Neural cell (in vitro differentiated cells): ENCODE data around the gene TSPAN16. TPM values are rescaled to one million over a fixed set of nuclear protein-coding genes. Genes with fewer than 3 reads are reported as not detected.

Source experiments
- H2AFZ ChIP-seq: fragments of 200-600, 300-800 bp; sonication (generic), shearing (Covaris generic); 2 replicates; pipeline ENCODE4 v1.6.0; 2014; ENCODE audit warnings: low read depth, mild to moderate bottlenecking, antibody characterized with exemption, low read length, moderate library complexity
- H3F3A ChIP-seq: fragments of 200-600 bp; shearing (Covaris generic); 2 replicates; pipeline ENCODE4 v1.6.1; 2016; ENCODE audit warnings: mild to moderate bottlenecking, moderate library complexity, mixed read lengths, antibody characterized with exemption, low read length; ENCODE audit not compliant: insufficient read depth, poor library complexity, severe bottlenecking
- H3K27ac ChIP-seq: fragments of 200-600, 300-800 bp; sonication (generic), shearing (Covaris generic); 2 replicates; pipeline ENCODE4 v1.5.1; 2014; ENCODE audit warnings: mild to moderate bottlenecking, low read length, moderate library complexity
- H3K27me3 ChIP-seq: fragments of 300-800, 200-600 bp; sonication (generic), shearing (Covaris generic); 2 replicates; pipeline ENCODE4 v1.6.0; 2014; ENCODE audit warnings: mild to moderate bottlenecking, low read depth, low read length, moderate library complexity; ENCODE audit not compliant: insufficient read depth
- H3K36me3 ChIP-seq: fragments of 300-800, 200-600 bp; sonication (generic), shearing (Covaris generic); 2 replicates; pipeline ENCODE4 v1.5.1; 2014; ENCODE audit warnings: mild to moderate bottlenecking, antibody characterized with exemption, low read length, moderate library complexity; ENCODE audit not compliant: insufficient read depth
- H3K4me2 ChIP-seq: fragments of 300-800, 200-600 bp; sonication (generic), shearing (Covaris generic); 2 replicates; pipeline ENCODE4 v1.6.0; 2014; ENCODE audit warnings: mild to moderate bottlenecking, low read length
- H3K4me3 ChIP-seq: fragments of 300-800, 200-600 bp; sonication (generic), shearing (Covaris generic); 2 replicates; pipeline ENCODE4 v1.5.1; 2014; ENCODE audit warnings: mild to moderate bottlenecking, low read length, moderate library complexity
- H3K79me2 ChIP-seq: fragments of 200-600 bp; shearing (Covaris generic); replicated peaks from 2 replicates; pipeline ENCODE4 v1.6.0; 2014; ENCODE audit warnings: mild to moderate bottlenecking, low read length, moderate library complexity; ENCODE audit not compliant: insufficient read depth
- H3K9ac ChIP-seq: fragments of 300-800, 200-600 bp; sonication (generic), shearing (Covaris generic); 2 replicates; pipeline ENCODE4 v1.6.1; 2016; ENCODE audit warnings: mild to moderate bottlenecking, low read length, mixed read lengths
- H3K9me2 ChIP-seq: fragments of 200-600 bp; shearing (Covaris generic); 2 replicates; pipeline ENCODE4 v1.6.1; 2016; ENCODE audit warnings: mild to moderate bottlenecking, low read length, mixed read lengths; ENCODE audit not compliant: insufficient read depth
- H3K9me3 ChIP-seq: fragments of 200-600, 300-800 bp; sonication (generic), shearing (Covaris generic); 2 replicates; pipeline ENCODE4 v1.6.1; 2016; ENCODE audit warnings: mild to moderate bottlenecking, mixed run types, low read length, moderate library complexity, mixed read lengths
- H4K20me1 ChIP-seq: fragments of 200-600 bp; shearing (Covaris generic); 2 replicates; pipeline ENCODE4 v1.6.1; 2016; ENCODE audit warnings: mild to moderate bottlenecking, mixed run types; ENCODE audit not compliant: insufficient read depth
- EP300 ChIP-seq: fragments of 450-650 bp; conservative IDR thresholded peaks from 2 replicates; pipeline ENCODE4 v1.6.1; 2014; ENCODE audit warnings: antibody characterized with exemption, mild to moderate bottlenecking, moderate library complexity; ENCODE audit not compliant: poor library complexity, severe bottlenecking
- EZH2 ChIP-seq: fragments of 200-600, 300-800 bp; shearing (Covaris generic), sonication (generic); IDR thresholded peaks from 2 replicates; pipeline ENCODE4 v1.6.1; 2014; ENCODE audit warnings: antibody characterized with exemption, low read length, borderline replicate concordance, mild to moderate bottlenecking; ENCODE audit not compliant: insufficient read depth, poor library complexity, severe bottlenecking
- MXI1 ChIP-seq: fragments of 450-650 bp; conservative IDR thresholded peaks from 2 replicates; pipeline ENCODE4 v1.6.1; 2014; ENCODE audit warnings: antibody characterized with exemption, mild to moderate bottlenecking; ENCODE audit not compliant: poor library complexity, severe bottlenecking
- POLR2AphosphoS5 ChIP-seq: IDR thresholded peaks from 2 replicates; pipeline ENCODE4 v1.6.1; 2012
- RAD21 ChIP-seq: fragments of 450-650 bp; conservative IDR thresholded peaks from 2 replicates; pipeline ENCODE4 v1.6.1; 2014; ENCODE audit warnings: antibody characterized with exemption, mild to moderate bottlenecking, moderate library complexity
- REST ChIP-seq: IDR thresholded peaks from 2 replicates; pipeline ENCODE4 v1.6.1; 2012; ENCODE audit warnings: borderline replicate concordance
- SMC3 ChIP-seq: fragments of 450-650 bp; conservative IDR thresholded peaks from 2 replicates; pipeline ENCODE4 v1.6.1; 2014; ENCODE audit warnings: antibody characterized with exemption, mild to moderate bottlenecking, moderate library complexity; ENCODE audit not compliant: poor library complexity
- TAF1 ChIP-seq: IDR thresholded peaks from 2 replicates; pipeline ENCODE4 v1.6.1; 2012; ENCODE audit warnings: low read depth
- polyA plus RNA-seq: library from polyadenylated mRNA; depleted of rRNA; stranded (reverse); fragments of >200 nt; gene quantifications from 2 replicates; pipeline ENCODE4 v1.2.3, GENCODE V29; 2014
- TF ChIP-seq, protein P1 (sequence below): fragments of 450-650 bp; IDR thresholded peaks from 2 replicates; pipeline ENCODE4 v1.5.1; 2014; ENCODE audit warnings: antibody characterized with exemption, mild to moderate bottlenecking, moderate library complexity; ENCODE audit not compliant: poor library complexity, severe bottlenecking

Gene TSPAN16
- polyA plus RNA-seq, 1 donor from 2014 or later: not detected

DNA sequence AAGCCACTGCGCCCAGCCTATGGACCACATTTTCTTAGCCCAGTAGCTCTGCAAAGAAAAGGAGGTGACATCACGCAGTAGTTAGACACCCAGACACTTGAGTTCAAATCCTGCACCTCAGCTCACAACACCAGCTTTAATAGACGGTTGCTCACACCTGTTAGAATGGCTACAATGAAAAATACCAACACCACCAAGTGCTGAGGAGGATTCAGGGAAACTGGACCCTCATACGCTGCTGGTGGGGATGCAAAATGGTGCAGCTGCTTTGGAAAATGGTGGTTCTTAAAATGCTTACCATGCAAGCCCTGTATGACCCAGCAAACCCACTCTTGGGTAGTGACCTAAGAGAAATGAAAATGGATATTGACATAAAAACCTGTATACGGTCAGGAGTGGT lies 22.0 kb upstream of the TSPAN16 start:
- no peaks in the 10 kb centered on the region for H4K20me1 ChIP-seq
- no peak for TF ChIP-seq TAF1
- no peak for TF ChIP-seq POLR2AphosphoS5
- TF ChIP-seq RAD21: no peak
- TF ChIP-seq, protein P1, sequence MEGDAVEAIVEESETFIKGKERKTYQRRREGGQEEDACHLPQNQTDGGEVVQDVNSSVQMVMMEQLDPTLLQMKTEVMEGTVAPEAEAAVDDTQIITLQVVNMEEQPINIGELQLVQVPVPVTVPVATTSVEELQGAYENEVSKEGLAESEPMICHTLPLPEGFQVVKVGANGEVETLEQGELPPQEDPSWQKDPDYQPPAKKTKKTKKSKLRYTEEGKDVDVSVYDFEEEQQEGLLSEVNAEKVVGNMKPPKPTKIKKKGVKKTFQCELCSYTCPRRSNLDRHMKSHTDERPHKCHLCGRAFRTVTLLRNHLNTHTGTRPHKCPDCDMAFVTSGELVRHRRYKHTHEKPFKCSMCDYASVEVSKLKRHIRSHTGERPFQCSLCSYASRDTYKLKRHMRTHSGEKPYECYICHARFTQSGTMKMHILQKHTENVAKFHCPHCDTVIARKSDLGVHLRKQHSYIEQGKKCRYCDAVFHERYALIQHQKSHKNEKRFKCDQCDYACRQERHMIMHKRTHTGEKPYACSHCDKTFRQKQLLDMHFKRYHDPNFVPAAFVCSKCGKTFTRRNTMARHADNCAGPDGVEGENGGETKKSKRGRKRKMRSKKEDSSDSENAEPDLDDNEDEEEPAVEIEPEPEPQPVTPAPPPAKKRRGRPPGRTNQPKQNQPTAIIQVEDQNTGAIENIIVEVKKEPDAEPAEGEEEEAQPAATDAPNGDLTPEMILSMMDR: no peak
- no peak for TF ChIP-seq REST
- TF ChIP-seq MXI1: no peak
- no peak for TF ChIP-seq SMC3
- TF ChIP-seq EP300: no peak
- no peak for TF ChIP-seq EZH2
- no peak overlapping the region for H2AFZ ChIP-seq
- H3K27me3 ChIP-seq: no peaks in the 10 kb centered on the region
- no peak overlapping the region for H3K9ac ChIP-seq
- no peaks in the 10 kb centered on the region for H3F3A ChIP-seq
- no peaks in the 10 kb centered on the region for H3K36me3 ChIP-seq
- H3K4me3 ChIP-seq: no peak overlapping the region
- no peak overlapping the region for H3K4me2 ChIP-seq
- no peaks in the 10 kb centered on the region for H3K9me3 ChIP-seq
- H3K79me2 ChIP-seq: no peaks in the 10 kb centered on the region
- H3K27ac ChIP-seq: no peak overlapping the region
- no peaks in the 10 kb centered on the region for H3K9me2 ChIP-seq

DNA sequence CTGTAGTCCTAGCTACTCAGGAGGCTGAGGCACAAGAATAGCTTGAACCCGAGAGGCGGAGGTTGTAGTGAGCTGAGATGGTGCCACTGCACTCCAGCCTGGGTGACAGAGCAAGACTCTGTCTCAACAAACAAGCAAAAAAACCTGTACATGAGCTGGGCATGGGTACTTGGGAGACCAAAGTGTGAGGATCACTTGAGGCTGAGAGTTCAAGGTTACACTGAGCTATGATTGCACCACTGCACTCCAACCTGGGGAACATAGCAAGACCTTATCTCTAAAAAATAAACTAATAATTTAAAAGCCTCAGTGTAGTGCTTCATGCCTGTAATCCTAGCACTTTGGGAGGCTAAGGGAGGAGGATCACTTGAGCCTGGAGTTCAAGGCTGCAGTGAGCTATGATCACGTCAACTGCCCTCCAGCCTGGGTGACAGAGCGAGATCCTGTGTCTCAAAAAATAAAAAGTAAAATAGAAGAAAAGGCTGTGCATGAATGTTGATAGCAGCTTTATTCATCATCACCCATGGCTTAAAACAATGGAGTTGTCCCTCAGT lies 21.4 kb upstream of the TSPAN16 start:
- no peaks in the 10 kb centered on the region for H4K20me1 ChIP-seq
- H3K9me3 ChIP-seq: no peaks in the 10 kb centered on the region
- TF ChIP-seq SMC3 (no peak), EZH2 (no peak), RAD21 (no peak), MXI1 (no peak), TAF1 (no peak), EP300 (no peak), REST (no peak), POLR2AphosphoS5 (no peak)
- TF ChIP-seq, protein P1: no peak
- H3K79me2 ChIP-seq: no peaks in the 10 kb centered on the region
- H3K36me3 ChIP-seq: no peaks in the 10 kb centered on the region
- no peaks in the 10 kb centered on the region for H3F3A ChIP-seq
- no peaks in the 10 kb centered on the region for H3K27me3 ChIP-seq
- no peak overlapping the region for H3K9ac ChIP-seq
- no peak overlapping the region for H3K27ac ChIP-seq
- no peaks in the 10 kb centered on the region for H3K9me2 ChIP-seq
- no peak overlapping the region for H2AFZ ChIP-seq
- H3K4me3 ChIP-seq: no peak overlapping the region
- no peak overlapping the region for H3K4me2 ChIP-seq
